Measurements from ENCODE around the gene NACC2. TPM values are rescaled to one million over a fixed set of nuclear protein-coding genes. Genes with fewer than 3 reads are reported as not detected.

The NACC2 gene
- total and polyA plus RNA-seq, 9 of the 15 experiments (the other 6 are each of a cell fraction or from before 2014, with no cell fraction given): 0.70 to 25.1 (median 5.6) TPM

GRCh38 chr9:135990468-135991429 lies 104.3 kb downstream of the NACC2 start (continued):
- TF ChIP-seq ZNF518B (CRISPR knock-in tag; IDR thresholded peaks at IDR 0.05) (no peak), PCBP1 (IDR thresholded peaks at IDR 0.05; ENCODE audit: low read depth, low read length, poor library complexity, severe bottlenecking) (peak; percentile 41), NR2C2 (CRISPR knock-in tag; IDR thresholded peaks at IDR 0.05) (no peak), NR2C2 (tag; IDR thresholded peaks at IDR 0.05) (0 out of 2 replicates have a peak, but pooled peaks have one; percentile 20), VEZF1 (CRISPR knock-in tag; IDR thresholded peaks at IDR 0.05) (peak; percentile 88), MAZ (CRISPR knock-in tag; conservative IDR thresholded peaks at IDR 0.05 in 1 of 2, IDR thresholded peaks at IDR 0.05 in 1 of 2) (peak in 1 of 2 experiments; percentile 31; a peak in 1 of 4 replicates), ZNF668 (CRISPR knock-in tag; IDR thresholded peaks at IDR 0.05) (no peak), ZBTB2 (IDR thresholded peaks at IDR 0.05) (0 out of 2 replicates have a peak, but pooled peaks have one; percentile 25), TRIM25 (IDR thresholded peaks at IDR 0.05; ENCODE audit: borderline replicate concordance) (no peak)

Measured in K562 (cell line).